ENCODE data around the gene SLC20A1. TPM values are rescaled to one million over a fixed set of nuclear protein-coding genes. Genes with fewer than 3 reads are reported as not detected.
"Not testable (repeated sequence)": the region's sequence is repeated elsewhere in the genome, so short reads cannot be mapped to it uniquely, and the experiment has no call there.

The SLC20A1 gene
- total RNA-seq, 1 experiment from 2014 or later: 117 TPM

GRCh38 chr2:112686348-112687217 is 40.8 kb downstream of the SLC20A1 start:
- Histone ChIP-seq H3K9me3 (no peaks in the 10 kb centered on the region), H3K27me3 (no peaks in the 10 kb centered on the region), H3K36me3 (no peaks in the 10 kb centered on the region), H3K4me3 (no peak overlapping the region)
- DNase-seq: no peak

- H3K36me3 ChIP-seq: no peaks in the 10 kb centered on the region
- no peak overlapping the region for H3K4me3 ChIP-seq
- H3K9me3 ChIP-seq: no peaks in the 10 kb centered on the region
- no peaks in the 10 kb centered on the region for H3K27me3 ChIP-seq
- no peak for DNase-seq
Measured at GRCh38 chr2:112687522-112687921, 41.8 kb downstream of the SLC20A1 start.

GRCh38 chr2:112688086-112688880 is 42.5 kb downstream of the SLC20A1 start:
- peak; percentile 63 for DNase-seq
- H3K27me3 ChIP-seq: no peaks in the 10 kb centered on the region
- H3K4me3 ChIP-seq: no peak overlapping the region
- no peaks in the 10 kb centered on the region for H3K9me3 ChIP-seq
- H3K36me3 ChIP-seq: no peaks in the 10 kb centered on the region

GRCh38 chr2:112690853-112691401 is 45.2 kb downstream of the SLC20A1 start:
- no peaks in the 10 kb centered on the region for H3K27me3 ChIP-seq
- peak; percentile 44 for DNase-seq
- no peaks in the 10 kb centered on the region for H3K36me3 ChIP-seq
- H3K4me3 ChIP-seq: no peak overlapping the region
- H3K9me3 ChIP-seq: no peaks in the 10 kb centered on the region

DNA sequence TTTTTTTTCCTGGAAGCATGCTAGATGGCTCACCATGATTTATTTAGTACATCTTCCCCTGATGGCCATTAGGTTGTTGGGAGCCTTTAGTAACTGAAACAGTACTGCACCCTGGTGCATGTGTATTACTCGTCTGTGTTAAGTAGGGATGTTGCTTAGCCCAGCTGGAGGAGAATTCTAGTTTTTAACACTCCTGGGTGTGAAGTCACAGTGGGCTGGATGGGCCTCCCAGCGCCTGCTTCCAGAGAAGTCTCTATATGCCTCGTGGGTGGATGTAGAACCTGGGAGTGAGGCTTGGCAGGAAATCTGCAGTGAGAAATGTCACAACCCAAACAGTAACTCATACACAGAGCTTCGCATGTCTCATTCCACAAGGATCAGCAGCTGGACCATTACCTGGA is 46.1 kb downstream of the SLC20A1 start:
- Histone ChIP-seq H3K36me3 (no peaks in the 10 kb centered on the region), H3K4me3 (no peak overlapping the region), H3K9me3 (no peaks in the 10 kb centered on the region), H3K27me3 (no peaks in the 10 kb centered on the region)
- DNase-seq: peak; percentile 20

GRCh38 chr2:112692495-112692911 is 46.8 kb downstream of the SLC20A1 start:
- Histone ChIP-seq H3K9me3 (no peaks in the 10 kb centered on the region), H3K27me3 (no peaks in the 10 kb centered on the region), H3K4me3 (no peak overlapping the region), H3K36me3 (no peaks in the 10 kb centered on the region)
- DNase-seq: peak; percentile 94

- H3K9me3 ChIP-seq: no peaks in the 10 kb centered on the region
- no peaks in the 10 kb centered on the region for H3K36me3 ChIP-seq
- no peak overlapping the region for H3K4me3 ChIP-seq
- DNase-seq: peak; percentile 58
- H3K27me3 ChIP-seq: no peaks in the 10 kb centered on the region
Measured at GRCh38 chr2:112692918-112693317, 47.2 kb downstream of the SLC20A1 start.

DNA sequence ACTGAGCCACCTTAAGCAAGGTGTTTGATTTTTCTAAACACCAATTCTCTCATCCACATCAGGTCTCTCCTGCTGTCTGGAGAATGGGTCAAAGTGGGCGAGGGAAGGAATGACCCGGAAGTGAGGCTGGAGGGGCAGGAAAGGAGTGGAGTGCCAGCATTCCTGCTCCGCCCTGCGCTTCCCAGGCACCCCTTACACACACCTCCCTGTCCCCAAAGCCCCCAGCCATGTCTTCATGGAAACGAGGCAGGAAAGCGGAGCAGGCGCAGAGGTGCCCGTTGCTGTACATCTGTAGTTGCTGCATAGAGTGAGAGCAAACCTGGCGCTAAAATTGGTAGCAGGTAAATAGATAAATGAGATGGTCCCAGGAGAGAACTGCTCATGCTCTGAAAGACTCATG is 47.9 kb downstream of the SLC20A1 start:
- no peaks in the 10 kb centered on the region for H3K27me3 ChIP-seq
- DNase-seq: no peak

DNA sequence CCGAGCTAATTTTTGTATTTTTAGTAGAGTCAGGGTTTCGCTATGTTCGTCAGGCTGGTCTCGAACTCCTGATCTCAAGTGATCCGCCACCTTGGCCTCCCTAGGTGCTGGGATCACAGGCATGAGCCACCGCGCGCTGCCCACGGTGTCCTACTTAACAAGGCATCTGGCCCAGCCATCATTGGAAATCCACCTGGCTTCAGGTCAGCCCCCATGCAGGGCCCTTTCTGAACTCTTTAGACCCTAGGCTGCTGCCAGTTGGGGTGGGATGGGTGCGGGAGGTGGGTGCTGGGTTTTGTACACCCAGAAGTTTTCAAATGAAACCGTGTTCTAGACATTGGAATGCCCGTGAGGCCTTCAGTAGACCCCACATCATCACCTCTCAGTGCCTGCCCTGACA is 48.4 kb downstream of the SLC20A1 start:
- Histone ChIP-seq H3K36me3 (no peaks in the 10 kb centered on the region), H3K27me3 (no peaks in the 10 kb centered on the region), H3K9me3 (no peaks in the 10 kb centered on the region), H3K4me3 (no peak overlapping the region)
- no peak for DNase-seq

More for the DNA sequence above, 47.9 kb downstream of the SLC20A1 start:
- Histone ChIP-seq H3K4me3 (no peak overlapping the region), H3K36me3 (no peaks in the 10 kb centered on the region), H3K9me3 (no peaks in the 10 kb centered on the region)

DNA sequence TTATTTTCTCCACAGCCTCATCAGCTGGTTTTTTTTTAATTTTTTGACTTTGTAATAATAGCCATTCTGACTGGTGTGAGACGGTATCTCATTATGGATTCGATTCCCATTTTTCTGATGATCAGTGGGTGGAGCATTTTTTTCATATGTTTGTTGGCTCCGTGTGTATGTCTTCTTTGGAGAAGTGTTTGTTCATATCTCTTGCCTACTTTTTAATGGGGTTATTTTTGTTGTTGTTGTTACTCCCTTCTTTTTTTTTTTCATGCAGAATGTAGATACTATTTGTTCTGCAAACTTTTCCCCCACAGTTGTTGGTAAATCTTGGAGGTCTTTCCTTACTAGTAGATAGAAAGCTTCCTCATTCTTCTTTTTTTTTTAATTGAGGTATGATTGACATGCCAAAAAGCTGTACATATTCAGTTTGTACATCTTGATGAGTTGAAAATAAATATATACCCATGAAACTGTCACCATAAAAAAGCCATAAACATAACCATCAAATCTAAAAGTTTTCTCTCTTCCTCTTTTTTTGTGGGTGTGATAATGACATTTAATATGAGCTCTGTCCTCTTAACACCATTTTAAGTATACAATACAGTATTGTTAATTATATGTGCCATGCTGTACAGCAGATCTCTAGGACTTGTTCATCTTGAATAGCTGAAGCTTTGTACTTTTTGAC is 53.2 kb downstream of the SLC20A1 start:
- no peak for DNase-seq
- no peaks in the 10 kb centered on the region for H3K27me3 ChIP-seq
- H3K4me3 ChIP-seq: no peak overlapping the region
- no peaks in the 10 kb centered on the region for H3K36me3 ChIP-seq
- no peaks in the 10 kb centered on the region for H3K9me3 ChIP-seq

DNA sequence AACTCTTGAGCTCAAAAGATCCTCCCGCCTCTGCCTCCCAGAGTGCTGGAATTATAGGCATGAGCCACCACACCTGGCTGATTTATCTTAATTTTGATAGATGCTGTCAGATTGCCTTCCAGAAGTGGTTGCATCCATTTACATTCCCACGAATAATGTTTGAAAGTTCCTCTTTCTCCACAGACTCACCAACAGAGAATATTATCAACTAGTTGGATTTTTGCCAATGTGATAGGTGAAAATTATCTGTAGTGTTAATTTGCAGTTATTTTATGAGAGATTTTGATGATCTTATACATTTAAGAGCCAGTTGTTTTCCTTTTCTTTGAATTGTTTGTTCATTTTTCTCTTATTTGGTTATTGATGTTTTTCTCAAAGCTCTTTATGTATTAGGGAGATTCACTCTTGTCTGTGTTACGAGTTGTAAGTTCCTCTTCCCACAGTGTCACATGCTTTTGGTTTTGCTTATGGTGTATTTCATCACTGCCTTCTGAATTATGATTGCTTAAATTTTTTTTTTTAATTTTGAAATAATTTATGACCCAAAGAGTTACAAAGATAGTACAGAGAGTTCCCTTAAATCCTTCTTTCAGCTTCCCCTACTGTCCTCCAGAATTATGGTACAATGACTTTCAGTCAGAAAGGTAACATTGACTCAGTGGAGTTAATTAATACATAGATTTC is 54.4 kb downstream of the SLC20A1 start:
- no peaks in the 10 kb centered on the region for H3K27me3 ChIP-seq
- no peak overlapping the region for H3K4me3 ChIP-seq
- no peaks in the 10 kb centered on the region for H3K36me3 ChIP-seq
- DNase-seq: no peak
- H3K9me3 ChIP-seq: no peaks in the 10 kb centered on the region

DNA sequence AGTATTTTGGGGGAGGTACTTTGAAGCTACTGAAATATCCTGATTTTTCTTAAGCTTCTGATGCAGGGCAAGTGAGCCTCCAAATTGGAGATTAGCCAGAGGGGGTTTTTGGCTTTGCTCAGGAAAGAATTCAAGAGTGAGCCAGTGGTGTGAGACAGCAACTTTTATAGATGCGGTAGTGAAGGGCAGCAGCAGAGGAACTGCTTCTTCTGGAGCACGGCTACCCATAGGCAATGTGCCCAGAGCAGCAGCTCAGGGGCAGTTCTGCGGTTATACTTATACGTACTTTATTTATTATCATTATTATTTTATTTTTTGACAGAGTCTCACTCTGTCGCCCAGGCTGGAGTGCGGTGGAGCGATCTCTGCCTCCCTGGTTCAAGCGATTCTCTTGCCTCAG is 55.3 kb downstream of the SLC20A1 start:
- Histone ChIP-seq H3K9me3 (no peaks in the 10 kb centered on the region), H3K36me3 (no peaks in the 10 kb centered on the region), H3K27me3 (no peaks in the 10 kb centered on the region), H3K4me3 (no peak overlapping the region)
- peak; percentile 77 for DNase-seq

DNA sequence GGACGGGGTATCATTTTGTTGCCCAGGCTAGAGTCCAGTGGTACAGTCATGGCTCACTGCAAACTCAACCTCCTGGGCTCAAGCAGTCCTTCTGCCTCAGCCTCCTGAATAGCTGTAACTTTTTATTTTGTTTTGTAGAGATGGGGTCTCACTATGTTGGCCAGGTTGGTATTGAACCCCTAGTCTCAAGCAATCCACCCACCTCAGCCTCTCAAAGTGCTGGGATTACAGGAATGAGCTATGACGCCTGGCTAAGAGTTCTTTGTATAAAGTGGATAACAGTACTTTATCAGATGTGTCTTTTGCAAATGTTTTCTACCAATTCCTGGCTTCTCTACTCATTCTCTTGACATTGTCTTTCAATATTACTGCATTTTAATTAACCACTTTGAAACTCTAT is 57.9 kb downstream of the SLC20A1 start:
- no peaks in the 10 kb centered on the region for H3K9me3 ChIP-seq
- H3K4me3 ChIP-seq: no peak overlapping the region
- H3K36me3 ChIP-seq: no peaks in the 10 kb centered on the region
- no peaks in the 10 kb centered on the region for H3K27me3 ChIP-seq
- no peak for DNase-seq

DNA sequence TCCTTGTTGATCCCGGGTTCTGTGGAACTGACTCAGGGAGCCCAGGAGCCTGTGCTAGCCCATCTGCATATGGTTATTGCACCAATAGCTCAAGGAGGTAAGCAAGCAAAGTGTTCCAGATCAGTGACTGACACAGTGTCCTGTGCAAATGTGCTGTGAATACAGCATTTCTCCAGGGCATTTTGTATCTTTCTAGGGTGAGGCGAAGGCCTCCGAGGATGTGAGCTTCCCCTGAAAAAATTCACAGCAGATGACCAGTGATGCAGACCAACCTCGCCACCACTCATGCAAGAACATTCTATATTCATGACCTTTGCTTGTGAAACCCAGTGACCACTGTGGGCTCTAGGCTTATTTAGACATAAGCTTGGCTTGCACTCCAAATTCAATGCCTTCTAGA is 59.8 kb downstream of the SLC20A1 start:
- H3K9me3 ChIP-seq: no peaks in the 10 kb centered on the region
- DNase-seq: no peak
- no peak overlapping the region for H3K4me3 ChIP-seq

GRCh38 chr2:112706170-112706664 is 60.5 kb downstream of the SLC20A1 start:
- Histone ChIP-seq H3K4me3 (no peak overlapping the region), H3K36me3 (no peaks in the 10 kb centered on the region), H3K9me3 (no peaks in the 10 kb centered on the region), H3K27me3 (no peaks in the 10 kb centered on the region)
- DNase-seq: no peak

More for the DNA sequence above, 59.8 kb downstream of the SLC20A1 start:
- Histone ChIP-seq H3K27me3 (no peaks in the 10 kb centered on the region), H3K36me3 (no peaks in the 10 kb centered on the region)

DNA sequence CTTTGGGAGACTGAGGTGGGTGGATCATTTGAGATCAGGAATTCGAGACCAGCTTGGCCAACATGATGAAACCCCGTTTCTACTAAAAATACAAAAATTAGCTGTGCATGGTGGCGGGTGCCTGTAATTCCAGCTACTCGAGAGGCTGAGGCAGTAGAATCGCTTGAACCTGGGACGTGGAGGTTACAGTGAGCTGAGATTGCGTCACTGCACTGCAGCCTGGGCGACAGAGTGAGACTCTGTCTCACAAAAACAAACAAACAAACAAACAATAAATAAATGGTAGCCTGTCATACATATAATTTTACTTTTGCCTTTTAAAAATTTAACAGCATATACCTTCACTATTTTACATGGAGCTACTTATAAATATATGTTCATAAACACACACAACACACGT is 61.2 kb downstream of the SLC20A1 start:
- not testable (repeated sequence) for H3K9me3 ChIP-seq, DNase-seq, H3K27me3 ChIP-seq, H3K36me3 ChIP-seq, H3K4me3 ChIP-seq

Measured in MG63 (cell line).